Islet of Langerhans (tissue), 1 donor: ENCODE data around the gene FANCI.

ENCODE experiments used
- FAIRE-seq: peaks from one replicate; lab custom pipeline; 2011; peaks lifted over from hg19 to GRCh38; lab: Jason Lieb, UNC

Gene FANCI

DNA sequence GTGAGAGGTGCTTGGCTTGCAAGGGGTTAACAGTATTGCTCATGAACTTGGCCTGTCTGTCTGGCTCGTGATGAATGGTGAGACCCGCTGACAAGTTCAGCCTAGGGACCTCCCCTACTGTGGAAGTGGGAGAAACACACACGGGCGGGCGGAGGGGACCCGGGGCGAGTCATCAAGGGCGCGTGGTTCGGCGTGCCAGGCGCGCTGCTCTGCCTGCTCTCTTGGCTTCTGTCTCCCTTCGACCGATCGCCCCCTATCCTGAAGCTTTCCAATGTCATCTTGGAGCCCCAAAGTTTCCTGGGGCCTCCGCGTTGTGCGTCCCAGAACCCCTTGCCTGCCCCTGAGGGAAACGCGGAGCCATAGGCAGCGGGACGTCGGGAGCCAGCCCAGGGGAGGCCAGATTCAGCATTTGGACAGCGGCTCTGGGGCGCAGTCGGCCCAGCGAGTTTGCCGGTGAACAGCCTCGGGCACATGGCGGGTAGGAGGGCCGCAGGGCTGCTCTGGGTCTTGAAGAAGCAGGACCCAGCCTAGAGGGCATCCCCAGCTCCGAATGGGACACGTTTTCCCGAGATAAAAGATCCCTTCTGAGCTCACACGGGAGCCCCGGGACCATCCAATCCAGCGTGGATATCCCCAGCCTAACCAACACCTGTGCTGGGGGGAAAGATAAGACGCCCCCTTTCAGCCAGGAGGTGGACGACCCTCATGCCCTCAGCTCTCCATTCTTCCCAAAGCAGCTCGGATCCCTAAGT is 117.8 kb downstream of the FANCI start:
- no peak for FAIRE-seq

DNA sequence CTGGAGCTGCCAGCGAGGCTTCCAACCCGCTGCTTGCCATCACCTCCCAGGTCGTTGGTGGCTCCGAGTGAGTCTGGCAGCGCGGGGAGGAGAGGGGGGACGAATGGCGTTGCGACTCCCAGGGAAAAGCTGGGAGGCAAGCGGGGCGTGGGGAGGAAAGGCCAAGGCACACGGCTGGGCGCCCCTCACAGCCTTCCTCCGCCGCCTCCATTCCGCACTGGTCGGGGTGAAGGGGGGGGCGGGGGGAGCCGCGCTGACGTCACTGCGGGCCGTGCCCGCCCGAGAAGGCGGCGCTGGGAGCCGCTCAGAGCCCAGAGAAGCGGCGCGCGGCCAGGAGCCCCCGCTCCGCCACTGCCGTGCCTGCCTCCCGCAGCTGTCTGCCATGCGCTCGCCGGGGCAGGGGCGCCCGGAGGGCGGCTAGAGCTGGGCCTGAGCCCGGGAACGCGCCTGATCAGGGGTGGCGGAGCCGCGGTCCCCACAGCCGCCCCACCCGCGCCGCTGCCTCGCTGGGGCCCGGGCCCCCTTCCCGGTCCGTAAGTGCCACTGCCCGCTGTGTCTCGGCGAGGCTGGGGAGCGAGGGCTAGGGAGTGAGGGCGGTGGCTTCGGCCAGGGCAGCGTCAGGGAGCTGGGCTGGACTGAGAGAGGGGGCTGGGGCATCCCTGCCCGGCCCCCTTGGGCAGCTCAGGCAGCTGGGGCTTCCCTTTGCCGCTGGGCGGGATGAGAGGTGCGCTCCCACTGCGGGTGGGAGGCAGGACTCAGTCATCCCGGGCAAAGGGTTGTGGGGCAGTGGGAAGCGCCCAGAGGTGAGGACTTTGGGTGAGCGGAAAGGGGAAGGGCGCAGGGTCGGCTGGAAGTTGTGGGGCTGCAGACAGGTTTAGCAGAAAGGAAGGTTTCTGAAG is 118.7 kb downstream of the FANCI start:
- FAIRE-seq = no peak

DNA sequence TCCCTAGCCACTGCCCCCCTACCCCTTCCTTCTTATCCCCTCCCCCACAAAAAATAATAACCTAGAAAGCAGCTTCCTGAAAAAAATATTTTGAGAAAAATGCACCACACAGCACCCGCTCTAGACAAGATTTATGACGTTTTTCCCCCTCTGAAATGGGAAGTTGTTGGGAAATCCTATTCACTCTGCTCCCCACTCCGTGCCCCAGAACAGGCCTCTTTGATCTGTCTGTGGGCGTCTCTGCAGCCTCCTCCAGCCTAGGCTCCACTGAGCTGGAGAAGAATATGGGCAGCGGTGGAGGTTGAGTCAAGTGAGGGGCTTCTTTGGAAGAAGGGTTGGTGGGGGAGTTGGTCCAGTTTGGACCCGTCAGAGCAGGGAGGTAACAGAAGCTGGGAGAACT is 119.4 kb downstream of the FANCI start:
- no peak for FAIRE-seq

DNA sequence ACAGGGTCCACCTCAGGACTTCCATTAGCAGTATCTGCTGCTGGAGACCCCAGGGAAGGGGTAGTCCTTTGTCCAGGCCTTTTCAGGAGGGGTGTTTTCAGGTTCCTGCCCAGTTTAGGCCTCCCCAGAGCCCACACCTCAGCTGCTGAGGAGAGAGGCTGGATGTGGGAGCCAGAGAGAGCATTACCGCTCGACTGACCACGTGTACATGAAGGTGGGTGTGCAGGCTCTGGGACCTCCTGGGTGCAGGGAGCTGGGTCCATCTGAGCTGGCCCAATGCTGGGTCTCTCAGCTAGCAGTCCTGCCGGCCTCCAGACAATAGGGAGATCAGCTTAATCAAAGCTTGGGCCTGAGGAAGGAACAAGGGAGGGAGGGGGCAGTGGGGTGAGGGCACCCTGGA is 120.0 kb downstream of the FANCI start:
- FAIRE-seq = no peak

DNA sequence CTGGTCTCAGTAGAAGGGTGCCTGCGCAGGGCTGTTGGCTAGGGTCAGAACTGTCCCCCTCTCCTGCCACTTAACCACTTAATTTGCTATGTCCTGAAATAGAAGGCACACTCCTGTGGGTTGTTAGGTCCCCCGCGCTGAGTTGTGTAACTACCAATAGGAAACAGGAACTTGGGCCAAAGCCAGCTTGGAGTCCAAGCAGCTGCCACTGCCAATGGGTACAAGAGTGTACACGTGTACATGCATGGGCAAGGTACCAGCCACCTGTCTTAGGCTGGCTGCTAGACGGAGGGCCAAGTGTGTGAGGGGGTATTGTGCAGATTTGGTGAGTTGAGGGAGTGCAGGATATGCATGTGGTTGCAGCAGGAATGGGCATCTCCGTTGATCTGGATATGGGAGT is 120.6 kb downstream of the FANCI start:
- no peak for FAIRE-seq

DNA sequence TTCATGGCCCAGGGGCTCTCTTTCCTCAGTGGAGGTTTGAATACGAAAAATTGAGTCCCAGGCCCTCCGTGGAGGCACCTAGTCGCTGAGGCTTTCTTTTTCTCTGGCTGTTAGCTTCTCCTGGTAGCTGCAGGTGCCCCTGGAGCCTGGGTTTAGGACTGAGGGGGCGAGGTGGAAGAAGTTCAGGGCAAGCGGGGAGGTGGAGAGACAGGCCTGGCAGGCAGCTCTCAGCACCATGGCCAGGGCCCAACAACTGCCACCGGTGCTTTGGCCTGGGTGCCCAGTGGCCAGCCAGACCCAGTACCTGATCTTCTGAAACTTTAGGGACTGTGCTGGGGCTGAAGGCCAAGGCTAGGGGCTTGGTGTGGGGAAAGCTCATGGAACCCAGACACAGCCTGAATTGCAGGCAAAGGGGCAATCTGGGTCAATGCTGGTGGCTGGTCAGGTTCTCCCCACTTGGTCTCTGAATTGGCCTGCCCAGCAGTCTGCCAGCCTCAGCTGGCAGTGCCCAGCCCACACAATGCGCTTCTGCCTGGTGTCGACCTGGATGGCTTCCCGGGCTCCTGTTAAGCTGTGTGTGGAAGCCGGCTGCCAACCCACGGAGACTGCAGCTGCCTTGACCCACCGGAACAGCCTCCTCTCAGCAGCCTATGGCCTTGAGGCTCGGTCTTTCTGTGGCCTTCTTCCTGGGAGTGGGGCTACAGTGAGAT is 121.1 kb downstream of the FANCI start:
- no peak for FAIRE-seq

DNA sequence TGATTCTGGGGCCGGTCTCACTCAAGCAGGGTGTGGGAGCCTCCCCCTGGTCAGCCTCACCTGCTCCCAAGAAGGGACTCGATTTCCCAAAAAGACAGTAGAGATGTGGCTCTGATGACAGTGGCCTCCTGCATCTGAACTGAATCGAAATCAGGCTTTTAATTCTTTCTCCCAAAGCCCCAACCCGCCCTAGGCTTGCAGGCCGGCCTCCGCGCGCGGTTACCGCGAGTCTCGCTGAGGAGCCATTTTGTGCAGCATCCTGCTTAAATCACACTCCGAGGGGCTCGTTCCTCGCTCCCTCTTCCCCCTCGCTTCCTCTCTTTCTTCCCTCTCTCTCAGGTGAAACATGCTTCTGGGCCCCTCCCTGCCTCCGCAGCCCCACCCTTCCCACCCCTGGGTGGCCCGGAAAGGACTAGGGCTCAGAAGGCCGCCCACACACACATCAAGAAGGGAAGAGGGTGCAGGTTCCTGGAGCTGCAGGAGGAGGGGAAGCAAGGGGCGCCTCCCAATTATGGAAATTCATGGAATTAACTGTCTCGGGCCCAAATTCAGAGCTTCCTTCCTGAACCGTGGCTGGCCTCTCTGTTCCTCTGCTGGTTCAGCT is 121.8 kb downstream of the FANCI start:
- FAIRE-seq = no peak
